CD4-positive, alpha-beta T cell (primary cell): ENCODE data around the gene LDLRAD4. TPM values are rescaled to one million over a fixed set of nuclear protein-coding genes. Genes with fewer than 3 reads are reported as not detected.

ENCODE experiments used
- ATAC-seq: fragments of 200-7000 bp; cut with Tn5 transposase; one replicate; pipeline ENCODE4 v1.10.0; 2022; ENCODE audit warnings: mild to moderate bottlenecking; ENCODE audit not compliant: poor library complexity
- CTCF ChIA-PET: fragments of 350-600 bp; sonication (Branson Sonifier 250); formaldehyde crosslinking; loops from one replicate; lab custom pipeline; 2021; ENCODE audit warnings: antibody characterized with exemption, inconsistent platforms; lab: Charles Lee
- POLR2A ChIA-PET: fragments of 350-600 bp; sonication (Branson Sonifier 250); formaldehyde crosslinking; loops from one replicate; lab custom pipeline; 2021; ENCODE audit warnings: antibody characterized with exemption, inconsistent platforms; lab: Charles Lee
- DNase-seq, 14 experiments: peaks; one replicate each; pipeline ENCODE4 v3.0.0-alpha.2; 2013 to 2020; ENCODE audit warnings: mixed read lengths in 2 of 14
- H3K27ac ChIP-seq, 2 donors: one replicate each; pipeline versions ENCODE4 v1.5.1 to v1.7.0; 2013; ENCODE audit warnings: low read length in 2 of 2, low read depth in 1 of 2, mild to moderate bottlenecking in 1 of 2
- H3K27me3 ChIP-seq, 2 experiments: 1 replicate in 1 of 2; 2 replicates in 1 of 2; pipeline versions ENCODE4 v1.6.1 to v1.7.0; 2013; ENCODE audit warnings: low read length in 2 of 2, control low read depth in 1 of 2, mild to moderate bottlenecking in 1 of 2, moderate library complexity in 1 of 2; ENCODE audit not compliant: insufficient read depth in 2 of 2, control insufficient read depth in 1 of 2
- H3K36me3 ChIP-seq: one replicate; pipeline ENCODE4 v1.6.1; 2013; ENCODE audit warnings: low read length, control low read depth; ENCODE audit not compliant: insufficient read depth
- H3K4me1 ChIP-seq: one replicate; pipeline ENCODE4 v1.6.1; 2013; ENCODE audit warnings: low read length, control low read depth; ENCODE audit not compliant: insufficient read depth
- H3K4me3 ChIP-seq: one replicate; pipeline ENCODE4 v1.5.1; 2013; ENCODE audit warnings: mild to moderate bottlenecking, low read length, moderate library complexity
- H3K9me3 ChIP-seq, 2 experiments: 1 replicate in 1 of 2; 2 replicates in 1 of 2; pipeline versions ENCODE4 v1.6.1 to v1.7.0; 2013; ENCODE audit warnings: low read length in 2 of 2, mild to moderate bottlenecking in 2 of 2, control low read depth in 1 of 2, moderate library complexity in 1 of 2; ENCODE audit not compliant: control insufficient read depth in 1 of 2, insufficient read depth in 1 of 2
- H3K27ac Mint-ChIP-seq: one replicate; pipeline ENCODE4 v1.8.0; 2020; ENCODE audit warnings: mixed read lengths
- H3K27me3 Mint-ChIP-seq: one replicate; pipeline ENCODE4 v1.8.0; 2021; ENCODE audit warnings: mixed read lengths
- H3K36me3 Mint-ChIP-seq: one replicate; pipeline ENCODE4 v1.8.0; 2021; ENCODE audit warnings: low read depth, mixed read lengths
- H3K4me1 Mint-ChIP-seq: one replicate; pipeline ENCODE4 v1.8.0; 2021; ENCODE audit warnings: low read depth, mixed read lengths
- H3K4me3 Mint-ChIP-seq: one replicate; pipeline ENCODE4 v1.8.0; 2020; ENCODE audit warnings: mild to moderate bottlenecking, mixed read lengths
- H3K9me3 Mint-ChIP-seq: one replicate; pipeline ENCODE4 v1.8.0; 2020; ENCODE audit warnings: mixed read lengths
- CTCF ChIP-seq: fragments of 200-600 bp; IDR thresholded peaks from one replicate; pipeline ENCODE4 v1.8.0; 2022; ENCODE audit warnings: antibody characterized with exemption, mild to moderate bottlenecking
- intact Hi-C, 2 experiments: fragments of 100-400 bp; cut with DNase I in 1 of 2; cut with micrococcal nuclease in 1 of 2; formaldehyde crosslinking; loops; one replicate each; pipeline versions ENCODE4 v1.15.1 to v1.9.0; 2023 to 2025; cut with DNase I, micrococcal nuclease
- total RNA-seq, 174 experiments: library from RNA in 2 of 174; stranded (reverse) in 2 of 174; gene quantifications; one replicate each; pipeline ENCODE4 v1.2.3 and lab custom pipeline; 2021 to 2026

The LDLRAD4 gene
- total RNA-seq, 2 experiments from 2014 or later, result 51.9 to 52.7 TPM

- ATAC-seq (peak; percentile 16), DNase-seq (peak in 7 of 14 experiments; percentile 18 to 55 (median 33))
- H3K27ac ChIP-seq, result peak overlapping the region; percentile 91 to 94
- H3K4me1 ChIP-seq, result peaks cover 51% of the 10 kb centered on the region
- peaks cover 19% of the 10 kb centered on the region for H3K36me3 Mint-ChIP-seq
- TF ChIP-seq CTCF, result no peak
- no peaks in the 10 kb centered on the region for H3K9me3 ChIP-seq
- H3K27me3 ChIP-seq, result no peaks in the 10 kb centered on the region
- no peaks in the 10 kb centered on the region for H3K27me3 Mint-ChIP-seq
- peak overlapping the region; percentile 95 for H3K4me3 Mint-ChIP-seq
- H3K4me1 Mint-ChIP-seq, result peaks cover 73% of the 10 kb centered on the region
- H3K4me3 ChIP-seq, result peak overlapping the region; percentile 57
- peak overlapping the region; percentile 98 for H3K27ac Mint-ChIP-seq
- intact Hi-C loops, result loop anchor here (2.0 to 5.0 kb wide), 6 partner anchors 54 to 344 kb away; partner anchors contain the start of genes FAM210A (in 1 of the 2), LDLRAD4 (in 1 of the 2) and RNMT (in 1 of the 2)
- H3K9me3 Mint-ChIP-seq, result no peaks in the 10 kb centered on the region
- CTCF ChIA-PET, result no interaction called here
- no peaks in the 10 kb centered on the region for H3K36me3 ChIP-seq
- POLR2A ChIA-PET, result interaction anchor here (0.9 to 1.9 kb wide), 6 partner anchors 8 to 167 kb away, joined by 3 to 5 read pairs (median 4); no protein-coding TSS in a partner anchor
Observed at GRCh38 chr18:13382954-13383827, 164.6 kb downstream of the LDLRAD4 start.

- Mint-ChIP-seq H3K27ac (peak overlapping the region; percentile 27), H3K9me3 (no peaks in the 10 kb centered on the region), H3K27me3 (no peaks in the 10 kb centered on the region), H3K36me3 (peaks cover 44% of the 10 kb centered on the region), H3K4me1 (peaks cover 50% of the 10 kb centered on the region), H3K4me3 (no peak overlapping the region)
- DNase-seq (no peak), ATAC-seq (no peak)
- ChIA-PET CTCF (no interaction called here), POLR2A (no interaction called here)
- no peak for TF ChIP-seq CTCF
- H3K27me3 ChIP-seq, result no peaks in the 10 kb centered on the region
- peaks cover 22% of the 10 kb centered on the region for H3K36me3 ChIP-seq
- H3K9me3 ChIP-seq, result no peaks in the 10 kb centered on the region
- no peak overlapping the region for H3K27ac ChIP-seq
- H3K4me3 ChIP-seq, result no peak overlapping the region
- H3K4me1 ChIP-seq, result peaks cover 27% of the 10 kb centered on the region
- intact Hi-C loops, result no loop called here
Observed at GRCh38 chr18:13386891-13387801, 168.6 kb downstream of the LDLRAD4 start.

- Histone ChIP-seq H3K4me3 (no peak overlapping the region), H3K9me3 (no peaks in the 10 kb centered on the region), H3K36me3 (peaks cover 26% of the 10 kb centered on the region), H3K4me1 (peaks cover 22% of the 10 kb centered on the region), H3K27me3 (no peaks in the 10 kb centered on the region), H3K27ac (no peak overlapping the region)
- POLR2A ChIA-PET, result no interaction called here
- Mint-ChIP-seq H3K9me3 (no peaks in the 10 kb centered on the region), H3K4me1 (peaks cover 49% of the 10 kb centered on the region), H3K27me3 (no peaks in the 10 kb centered on the region), H3K36me3 (peaks cover 38% of the 10 kb centered on the region), H3K4me3 (no peak overlapping the region), H3K27ac (no peak overlapping the region)
- TF ChIP-seq CTCF, result no peak
- ATAC-seq (no peak), DNase-seq (no peak)
- CTCF ChIA-PET, result no interaction called here
- intact Hi-C loops, result no loop called here
Observed at GRCh38 chr18:13387855-13388548, 169.4 kb downstream of the LDLRAD4 start.
